Mucosa of rectum (tissue), 2 donors: Measurements from ENCODE around the gene FNDC5.
"Not testable (repeated sequence)": the region's sequence is repeated elsewhere in the genome, so short reads cannot be mapped to it uniquely, and the experiment has no call there.

ENCODE experiments used
- H3K27ac ChIP-seq, 2 donors: one replicate each; pipeline ENCODE4 v1.7.0; 2013; ENCODE audit warnings: inconsistent platforms in 2 of 2, low read depth in 2 of 2, low read length in 2 of 2
- H3K27me3 ChIP-seq, 2 donors: one replicate each; pipeline ENCODE4 v1.7.0; 2013; ENCODE audit warnings: low read length in 2 of 2; ENCODE audit not compliant: control insufficient read depth in 2 of 2, insufficient read depth in 2 of 2
- H3K36me3 ChIP-seq, 2 donors: one replicate each; pipeline ENCODE4 v1.7.0; 2013; ENCODE audit warnings: low read length in 2 of 2; ENCODE audit not compliant: control insufficient read depth in 2 of 2, insufficient read depth in 2 of 2
- H3K4me1 ChIP-seq, 2 donors: one replicate each; pipeline ENCODE4 v1.7.0; 2013; ENCODE audit warnings: low read length in 2 of 2, mild to moderate bottlenecking in 1 of 2; ENCODE audit not compliant: control insufficient read depth in 2 of 2, insufficient read depth in 2 of 2
- H3K4me3 ChIP-seq, 2 donors: one replicate each; pipeline ENCODE4 v1.7.0; 2013; ENCODE audit warnings: low read length in 2 of 2
- H3K9ac ChIP-seq, 2 donors: one replicate each; pipeline ENCODE4 v1.7.0; 2013; ENCODE audit warnings: low read length in 2 of 2, low read depth in 1 of 2, mild to moderate bottlenecking in 1 of 2
- H3K9me3 ChIP-seq, 2 donors: one replicate each; pipeline ENCODE4 v1.7.0; 2013; ENCODE audit warnings: low read length in 2 of 2; ENCODE audit not compliant: control insufficient read depth in 2 of 2
- donor health status: healthy.
- donor health status: Normal muscosa, but diverticular disease.

FNDC5 gene

GRCh38 chr1:32870615-32871363, at the start of gene FNDC5:
Gene FNDC5 (minus strand): TSS chr1:32870912.
- Histone ChIP-seq H3K4me1 (peaks cover 0 to 4% of the 10 kb centered on the region in 2 donors), H3K9me3 (no peaks in the 10 kb centered on the region), H3K27ac (no peak within 1 kb of the TSS), H3K4me3 (peak within 1 kb of the TSS; percentile 46 to 56), H3K27me3 (peaks cover 11 to 12% of the 10 kb centered on the region in 2 donors), H3K9ac (peak within 1 kb of the TSS in 1 of 2 donors; percentile 23), H3K36me3 (peaks cover 0 to 4% of the 10 kb centered on the region in 2 donors)

DNA sequence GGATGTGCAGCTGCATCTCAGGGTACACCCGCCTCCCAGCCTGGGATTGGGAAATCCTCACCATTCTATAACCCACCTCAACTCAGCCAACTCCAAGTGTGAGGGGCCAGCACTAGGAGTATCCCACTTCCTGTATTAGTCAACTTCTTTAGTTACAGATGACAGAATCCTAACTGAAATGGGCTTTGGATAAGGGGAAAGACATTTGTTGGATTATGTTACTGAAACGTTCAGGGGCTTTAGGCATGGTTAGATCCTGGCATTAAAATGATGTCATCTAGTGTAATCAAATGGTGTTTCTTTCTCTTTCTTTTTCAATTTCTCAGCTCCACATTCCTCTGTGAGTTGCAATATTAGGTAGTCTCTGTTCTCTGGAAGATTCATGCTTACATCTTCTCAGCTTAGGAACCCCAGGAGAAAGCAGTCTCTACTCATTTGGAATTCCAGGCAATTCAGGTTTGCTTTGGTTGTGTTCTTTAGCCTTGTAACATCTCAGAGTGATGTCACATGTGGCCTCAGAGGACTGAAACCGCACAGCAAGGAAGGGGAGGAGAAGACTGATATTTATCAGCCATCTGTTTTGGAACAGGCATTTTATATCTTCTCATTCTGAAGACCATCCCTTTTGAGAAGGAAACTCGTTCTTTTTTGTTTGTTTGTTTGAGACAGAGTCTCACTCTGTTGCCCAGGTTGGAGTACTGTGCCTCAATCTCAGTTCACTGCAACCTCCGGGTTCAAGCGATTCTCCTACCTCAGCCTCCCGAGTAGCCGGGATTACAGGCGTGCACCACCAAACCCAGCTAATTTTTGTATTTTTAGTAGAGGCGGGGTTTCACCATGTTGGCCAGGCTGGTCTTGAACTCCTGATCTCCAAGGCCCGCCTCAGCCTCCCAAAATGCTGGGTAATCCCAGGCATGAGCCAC, 49.4 kb upstream of the FNDC5 start:
- Histone ChIP-seq H3K27ac (no peak overlapping the region), H3K36me3 (no peaks in the 10 kb centered on the region), H3K27me3 (no peaks in the 10 kb centered on the region), H3K9ac (no peak overlapping the region), H3K9me3 (no peaks in the 10 kb centered on the region), H3K4me3 (no peak overlapping the region), H3K4me1 (peaks cover 10 to 19% of the 10 kb centered on the region in 2 donors)

- H3K27ac ChIP-seq: no peak overlapping the region
- no peaks in the 10 kb centered on the region for H3K27me3 ChIP-seq
- H3K4me3 ChIP-seq: no peak overlapping the region
- peaks cover 3 to 10% of the 10 kb centered on the region in 2 donors for H3K4me1 ChIP-seq
- H3K9ac ChIP-seq: no peak overlapping the region
- no peaks in the 10 kb centered on the region for H3K36me3 ChIP-seq
- no peaks in the 10 kb centered on the region for H3K9me3 ChIP-seq
Measured at GRCh38 chr1:32918179-32918578, 47.5 kb upstream of the FNDC5 start.

DNA sequence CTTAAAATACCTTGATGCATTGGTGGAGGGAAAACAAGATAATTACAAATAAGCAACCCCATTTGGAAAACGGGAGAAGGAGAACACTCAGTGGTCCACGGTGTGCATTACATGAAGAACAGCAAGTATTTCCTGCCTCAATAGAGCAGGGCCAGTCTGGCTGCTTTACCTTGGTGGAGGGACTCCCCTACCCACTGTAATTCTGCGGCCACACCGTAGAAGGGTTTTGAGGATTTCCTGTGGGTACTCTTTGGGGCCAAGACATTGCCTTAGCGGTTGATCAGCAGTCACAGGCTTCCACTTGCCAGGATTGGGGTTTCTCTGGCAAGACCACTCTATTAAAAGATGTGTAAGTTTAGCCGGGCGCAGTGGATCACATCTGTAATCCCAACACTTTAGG, 46.8 kb upstream of the FNDC5 start:
- no peak overlapping the region for H3K27ac ChIP-seq

DNA sequence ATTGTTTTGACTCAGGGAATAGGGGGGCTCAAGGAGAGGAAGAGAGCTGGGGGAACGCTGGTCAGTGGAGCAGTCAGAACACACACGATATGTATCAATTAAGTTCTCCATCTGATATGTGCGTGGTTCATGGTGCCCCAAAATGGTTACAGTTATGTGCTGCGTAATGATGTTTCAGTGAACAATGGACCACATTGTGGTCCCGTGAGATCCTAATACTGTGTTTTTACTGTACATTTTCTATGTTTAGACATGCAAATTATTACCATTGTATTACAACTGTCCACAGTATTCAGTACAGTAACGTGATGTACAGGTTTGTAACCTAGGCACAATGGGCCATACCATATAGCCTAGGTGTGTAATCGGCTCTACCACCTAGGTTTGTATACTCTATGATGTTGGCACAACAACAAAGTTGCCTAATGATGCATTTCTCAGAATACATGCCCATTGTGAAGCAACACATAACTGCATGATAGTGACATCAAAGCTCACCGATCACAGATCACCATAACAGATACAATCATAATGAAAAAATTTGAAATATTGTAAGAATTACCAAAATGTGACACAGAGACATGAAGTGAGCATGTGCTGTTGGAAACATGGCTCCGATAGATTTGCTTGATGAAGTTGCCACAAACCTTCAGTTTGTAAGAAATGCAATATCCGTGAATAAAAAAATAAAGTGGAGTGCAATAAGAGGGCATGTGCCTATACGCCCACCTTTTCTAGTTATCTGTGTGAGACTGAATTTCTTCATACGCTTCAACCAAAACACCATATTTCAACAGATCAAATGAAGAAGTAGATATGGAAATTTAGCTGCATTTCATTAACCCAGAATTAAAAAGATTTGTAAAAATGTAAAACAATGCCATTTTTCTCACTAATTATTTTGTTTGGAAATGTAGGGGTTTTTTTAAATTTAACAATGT, 45.3 kb upstream of the FNDC5 start:
- Histone ChIP-seq H3K36me3 (no peaks in the 10 kb centered on the region), H3K4me1 (peaks cover 3 to 10% of the 10 kb centered on the region in 2 donors), H3K9me3 (no peaks in the 10 kb centered on the region), H3K4me3 (no peak overlapping the region), H3K27me3 (no peaks in the 10 kb centered on the region), H3K9ac (no peak overlapping the region), H3K27ac (no peak overlapping the region)

More for the DNA sequence above, 46.8 kb upstream of the FNDC5 start:
- H3K9me3 ChIP-seq: no peaks in the 10 kb centered on the region
- H3K4me1 ChIP-seq: peaks cover 3 to 10% of the 10 kb centered on the region in 2 donors
- H3K4me3 ChIP-seq: no peak overlapping the region
- H3K27me3 ChIP-seq: no peaks in the 10 kb centered on the region
- no peaks in the 10 kb centered on the region for H3K36me3 ChIP-seq
- H3K9ac ChIP-seq: no peak overlapping the region

DNA sequence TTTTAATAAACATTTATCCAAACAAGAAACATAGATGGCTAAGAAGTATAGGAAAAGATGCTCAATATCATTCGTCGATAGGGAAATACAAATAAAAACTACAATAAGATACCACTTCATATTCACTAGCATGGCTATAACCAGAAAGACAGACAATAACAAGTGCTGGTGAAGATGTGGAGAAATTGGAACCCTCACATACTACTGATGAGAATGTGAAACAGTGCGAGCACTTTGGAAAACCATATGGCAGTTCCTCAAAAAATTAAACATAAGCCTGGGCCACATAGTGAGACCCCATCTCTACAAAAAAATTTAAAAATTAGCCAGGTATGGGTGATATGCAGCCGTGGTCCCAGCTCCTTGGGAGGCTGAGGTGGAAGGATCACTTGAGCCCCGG, 39.6 kb upstream of the FNDC5 start:
- H3K27me3 ChIP-seq: no peaks in the 10 kb centered on the region
- no peak overlapping the region for H3K4me3 ChIP-seq
- no peaks in the 10 kb centered on the region for H3K9me3 ChIP-seq
- H3K9ac ChIP-seq: no peak overlapping the region
- no peaks in the 10 kb centered on the region for H3K36me3 ChIP-seq
- H3K4me1 ChIP-seq: peaks cover 12 to 24% of the 10 kb centered on the region in 2 donors
- no peak overlapping the region for H3K27ac ChIP-seq

- Histone ChIP-seq H3K9ac (peak overlapping the region in 1 of 2 donors; percentile 48), H3K4me1 (peaks cover 15 to 36% of the 10 kb centered on the region in 2 donors), H3K27me3 (peaks cover 0 to 2% of the 10 kb centered on the region in 2 donors), H3K4me3 (peak overlapping the region in 1 of 2 donors; percentile 26), H3K27ac (peak overlapping the region; percentile 65 to 91), H3K36me3 (no peaks in the 10 kb centered on the region), H3K9me3 (no peaks in the 10 kb centered on the region)
Measured at GRCh38 chr1:32907435-32907834, 36.7 kb upstream of the FNDC5 start.

GRCh38 chr1:32906654-32907053, 35.9 kb upstream of the FNDC5 start:
- peaks cover 0 to 3% of the 10 kb centered on the region in 2 donors for H3K27me3 ChIP-seq
- H3K4me3 ChIP-seq: no peak overlapping the region
- peaks cover 16 to 41% of the 10 kb centered on the region in 2 donors for H3K4me1 ChIP-seq
- peak overlapping the region in 1 of 2 donors; percentile 46 for H3K9ac ChIP-seq
- peak overlapping the region; percentile 91 to 93 for H3K27ac ChIP-seq
- H3K36me3 ChIP-seq: no peaks in the 10 kb centered on the region
- no peaks in the 10 kb centered on the region for H3K9me3 ChIP-seq

- Histone ChIP-seq H3K27ac (peak overlapping the region; percentile 91 to 93), H3K4me1 (peaks cover 16 to 46% of the 10 kb centered on the region in 2 donors), H3K9ac (peak overlapping the region; percentile 32 to 46)
- H3K36me3 ChIP-seq, H3K4me3 ChIP-seq, H3K9me3 ChIP-seq, H3K27me3 ChIP-seq: not testable (repeated sequence)
Measured at GRCh38 chr1:32905588-32905987, 34.9 kb upstream of the FNDC5 start.
